HG02870 (cell line): Measurements from ENCODE around the gene MORN3.
"Not testable (repeated sequence)": the region's sequence is repeated elsewhere in the genome, so short reads cannot be mapped to it uniquely, and the experiment has no call there.

ENCODE experiments used
- ATAC-seq: cut with Tn5 transposase; IDR thresholded peaks from one replicate; pipeline ENCODE4 v1.9.1; 2021; ENCODE audit warnings: mild to moderate bottlenecking, moderate library complexity; ENCODE audit not compliant: unreplicated experiment

Gene MORN3

DNA sequence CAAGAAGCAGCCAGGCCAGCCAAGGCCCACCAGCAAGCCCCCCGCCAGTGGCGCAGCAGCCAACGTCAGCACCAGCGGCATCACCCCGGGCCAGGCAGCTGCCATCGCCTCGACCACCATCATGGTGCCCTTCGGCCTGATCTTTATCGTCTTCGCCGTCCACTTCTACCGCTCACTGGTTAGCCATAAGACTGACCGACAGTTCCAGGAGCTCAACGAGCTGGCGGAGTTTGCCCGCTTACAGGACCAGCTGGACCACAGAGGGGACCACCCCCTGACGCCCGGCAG lies 28.2 kb downstream of the MORN3 start:
- ATAC-seq, result no peak

DNA sequence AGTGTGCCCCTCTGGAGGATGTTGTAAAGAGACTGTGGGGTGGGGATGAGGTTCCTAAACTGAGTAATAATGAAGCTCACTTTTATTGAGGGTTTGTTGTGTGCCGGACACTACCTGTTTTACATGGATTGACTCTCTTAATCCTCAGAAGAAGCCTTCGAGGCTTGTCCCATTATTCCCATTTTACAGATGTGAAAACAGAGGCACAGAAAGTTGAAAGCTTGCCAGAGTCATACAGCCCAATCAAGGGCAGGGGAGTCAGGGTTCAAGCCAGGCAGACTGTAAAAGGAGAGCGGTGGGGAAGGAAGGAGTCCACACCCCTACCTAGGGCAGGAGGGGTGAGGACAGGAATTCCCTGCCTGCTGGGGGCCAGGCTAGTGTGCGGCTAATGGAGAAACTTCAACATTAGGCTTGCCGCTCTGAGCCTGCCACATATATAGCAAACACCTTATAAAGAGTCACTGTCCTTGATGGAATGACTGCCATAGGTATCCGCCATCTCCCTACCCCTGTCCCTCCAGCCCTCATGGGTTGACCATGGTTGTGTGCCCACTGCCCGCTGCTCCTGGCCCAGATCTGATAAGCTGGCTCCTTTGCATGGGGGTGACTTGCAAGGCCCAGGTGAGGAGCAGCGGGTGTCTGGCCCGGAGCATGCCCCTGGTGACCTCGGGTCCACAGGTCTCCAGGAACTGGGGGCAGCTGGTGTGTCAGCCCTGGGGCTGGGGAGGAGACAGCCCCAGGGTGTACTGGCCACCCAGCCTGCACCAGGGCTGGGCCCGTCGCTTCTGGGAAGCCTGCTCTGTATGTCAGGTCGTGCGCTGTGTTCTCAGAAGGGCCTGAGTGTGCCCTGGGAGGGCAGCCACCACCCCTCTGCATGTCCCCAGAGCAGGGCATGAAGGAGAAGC lies 30.9 kb downstream of the MORN3 start:
- no peak for ATAC-seq

DNA sequence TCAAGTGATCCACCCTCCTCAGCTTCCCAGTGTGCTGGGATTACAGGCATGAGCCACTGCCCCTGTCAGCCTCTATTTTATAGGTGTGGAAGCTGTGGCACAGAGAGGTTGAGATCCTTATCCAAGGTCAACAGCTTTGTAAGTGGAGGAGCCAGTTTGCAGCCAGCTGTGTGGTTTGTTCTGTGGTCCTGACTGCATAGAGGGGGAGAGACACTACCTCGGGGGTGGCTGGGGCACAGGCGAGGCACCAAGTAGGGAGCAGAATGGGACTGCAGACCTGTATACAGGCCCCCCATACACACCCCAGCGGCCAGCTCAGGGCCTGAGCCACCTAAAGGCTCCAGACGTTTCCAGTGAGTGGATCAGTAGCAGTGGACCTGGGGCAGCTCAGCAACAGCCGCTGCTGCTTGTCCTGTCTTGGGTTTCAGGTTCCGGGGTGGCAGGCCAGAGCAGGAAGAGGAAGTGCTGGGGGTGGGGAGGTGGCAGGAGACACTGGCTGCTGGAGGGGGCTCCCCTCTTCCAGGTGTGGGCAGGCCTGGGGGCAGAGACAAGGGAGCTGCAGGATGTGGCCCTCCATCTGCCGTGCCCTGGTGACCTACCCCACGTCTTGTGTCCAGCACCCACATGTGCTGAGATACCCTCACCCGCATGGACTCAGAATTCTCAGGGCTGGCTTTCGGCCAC lies 32.1 kb downstream of the MORN3 start:
- ATAC-seq, result no peak

DNA sequence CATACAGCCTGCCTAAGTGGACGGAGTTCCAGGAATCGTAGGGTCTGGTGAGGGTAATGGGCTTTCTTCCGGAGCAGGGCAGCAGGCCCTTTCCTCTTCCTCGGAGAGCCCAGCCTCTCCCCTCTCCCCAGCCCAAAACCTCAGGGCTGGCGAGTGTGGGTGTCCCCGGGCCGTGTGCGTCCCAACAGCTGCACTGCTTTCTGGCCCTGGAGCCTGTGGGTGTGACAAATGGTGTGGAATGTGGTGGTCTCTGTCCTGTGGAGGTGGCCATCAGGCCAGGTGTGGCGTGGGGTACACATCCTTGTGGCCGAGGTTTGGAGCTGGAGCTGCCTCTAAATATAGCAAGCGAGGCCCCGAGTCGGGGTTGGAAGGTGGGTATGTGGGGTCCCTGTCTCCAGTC lies 34.6 kb downstream of the MORN3 start:
- no peak for ATAC-seq

DNA sequence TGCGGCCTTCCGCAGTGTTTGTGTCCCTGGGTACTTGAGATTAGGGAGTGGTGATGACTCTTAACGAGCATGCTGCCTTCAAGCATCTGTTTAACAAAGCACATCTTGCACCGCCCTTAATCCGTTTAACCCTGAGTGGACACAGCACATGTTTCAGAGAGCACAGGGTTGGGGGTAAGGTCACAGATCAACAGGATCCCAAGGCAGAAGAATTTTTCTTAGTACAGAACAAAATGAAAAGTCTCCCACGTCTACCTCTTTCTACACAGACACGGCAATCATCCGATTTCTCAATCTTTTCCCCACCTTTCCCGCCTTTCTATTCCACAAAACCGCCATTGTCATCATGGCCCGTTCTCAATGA lies 35.6 kb downstream of the MORN3 start:
- not testable (repeated sequence) for ATAC-seq

DNA sequence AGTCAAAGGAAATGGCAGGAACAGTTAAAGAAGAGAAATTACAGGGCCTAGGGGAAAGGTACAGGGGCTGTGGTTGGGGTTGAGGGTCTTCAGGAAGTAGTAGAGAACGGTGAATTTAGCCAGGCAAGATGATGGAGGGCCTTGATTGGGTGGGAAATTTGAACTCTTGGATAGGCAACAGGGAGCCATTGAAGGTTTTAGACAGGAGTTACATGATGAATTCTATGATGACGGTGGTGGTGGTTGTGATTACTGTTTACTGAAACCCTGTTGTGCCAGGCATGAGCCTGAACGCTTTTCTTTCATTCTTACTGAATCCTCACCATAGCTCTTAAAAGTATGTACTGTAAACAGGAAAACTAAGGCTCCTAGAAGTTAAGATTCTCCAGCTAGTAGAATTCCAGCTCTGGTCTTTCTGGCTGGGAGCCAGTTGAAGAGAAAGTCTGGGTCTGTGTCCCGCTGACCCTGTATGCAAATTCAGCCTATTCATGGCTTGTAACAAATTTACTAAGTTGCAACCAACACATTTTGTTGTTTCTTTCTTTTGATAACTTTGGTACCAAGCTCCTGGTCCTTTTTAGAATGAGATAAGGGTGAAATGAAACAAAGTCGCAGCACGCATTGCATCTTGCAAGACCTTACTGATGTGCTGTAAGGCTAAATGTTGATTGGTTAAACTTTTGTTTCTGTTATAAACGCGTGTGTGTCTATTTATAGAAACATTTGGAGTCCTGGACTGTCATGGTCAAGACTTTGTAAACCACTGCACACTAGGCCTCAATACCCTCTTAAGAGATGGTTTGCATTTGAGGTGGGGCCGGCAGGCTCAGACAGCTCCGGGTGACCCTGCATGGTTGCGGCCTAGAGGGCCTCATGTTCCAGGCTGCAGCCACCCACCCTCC lies 37.1 kb downstream of the MORN3 start:
- no peak for ATAC-seq

DNA sequence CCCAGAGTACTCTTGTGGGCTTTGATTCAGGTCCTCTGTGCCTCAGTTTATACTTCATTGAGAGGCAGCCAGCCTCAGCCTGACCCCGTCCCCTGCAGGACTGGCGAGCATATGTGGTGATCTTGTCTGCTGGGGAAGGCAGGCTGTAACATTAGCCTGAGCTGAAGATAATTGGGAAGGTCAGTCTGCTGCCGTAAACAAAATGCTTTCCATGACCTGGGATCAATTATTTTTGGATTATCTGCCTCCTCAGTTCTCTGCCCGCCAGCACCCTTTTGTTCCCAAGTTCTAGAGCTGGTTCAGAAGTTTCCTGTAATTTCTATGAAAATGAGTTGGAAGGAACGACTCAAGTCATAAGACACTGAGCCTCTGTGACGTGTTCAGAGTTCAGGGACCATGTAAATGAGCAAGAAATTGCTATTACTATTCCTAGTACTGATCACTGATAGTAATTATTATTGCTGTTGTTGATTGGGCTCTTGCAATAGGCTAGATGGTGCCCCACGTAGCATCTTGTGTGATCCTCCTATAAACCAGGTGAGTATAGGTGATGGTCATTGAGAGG lies 38.6 kb downstream of the MORN3 start:
- ATAC-seq, result no peak

DNA sequence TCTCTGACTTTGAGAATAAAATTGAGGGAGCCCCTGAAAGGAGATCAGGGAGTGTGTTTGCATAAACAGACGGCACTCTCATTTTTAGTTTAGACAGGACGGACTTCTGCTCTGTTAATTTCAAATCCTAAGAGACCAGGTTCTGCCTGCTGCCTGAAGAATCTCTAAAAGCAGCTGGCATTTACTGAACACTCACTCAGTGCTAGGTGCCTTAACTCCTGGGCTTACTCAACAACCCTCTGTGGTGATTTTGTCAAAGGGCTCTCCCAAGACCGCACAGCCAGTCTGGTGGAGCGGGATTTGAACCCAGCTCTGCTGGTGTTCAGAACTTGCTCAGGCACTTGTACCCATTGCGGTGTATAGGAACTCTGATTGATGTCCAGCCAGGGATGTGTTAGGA lies 40.9 kb downstream of the MORN3 start:
- no peak for ATAC-seq

DNA sequence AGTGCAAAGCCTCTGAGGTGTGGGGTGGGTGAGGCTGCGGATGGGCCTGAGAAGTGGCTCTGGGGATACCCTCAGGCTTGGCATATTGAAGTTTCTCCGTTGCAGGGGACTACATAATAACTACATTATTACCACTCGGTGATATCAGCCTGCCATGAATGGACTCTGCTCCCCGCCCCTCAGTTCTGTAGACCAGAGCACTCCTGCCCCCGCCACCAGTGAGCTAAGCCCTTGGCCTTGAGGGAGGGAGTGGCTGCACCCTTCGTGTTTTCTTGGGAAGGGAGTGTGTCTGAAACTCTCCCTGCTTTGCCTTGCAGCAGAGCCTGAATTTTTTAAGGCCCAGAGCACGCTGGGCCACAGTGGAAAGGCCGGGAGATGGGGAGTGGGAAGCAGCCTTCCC lies 41.4 kb downstream of the MORN3 start:
- no peak for ATAC-seq

DNA sequence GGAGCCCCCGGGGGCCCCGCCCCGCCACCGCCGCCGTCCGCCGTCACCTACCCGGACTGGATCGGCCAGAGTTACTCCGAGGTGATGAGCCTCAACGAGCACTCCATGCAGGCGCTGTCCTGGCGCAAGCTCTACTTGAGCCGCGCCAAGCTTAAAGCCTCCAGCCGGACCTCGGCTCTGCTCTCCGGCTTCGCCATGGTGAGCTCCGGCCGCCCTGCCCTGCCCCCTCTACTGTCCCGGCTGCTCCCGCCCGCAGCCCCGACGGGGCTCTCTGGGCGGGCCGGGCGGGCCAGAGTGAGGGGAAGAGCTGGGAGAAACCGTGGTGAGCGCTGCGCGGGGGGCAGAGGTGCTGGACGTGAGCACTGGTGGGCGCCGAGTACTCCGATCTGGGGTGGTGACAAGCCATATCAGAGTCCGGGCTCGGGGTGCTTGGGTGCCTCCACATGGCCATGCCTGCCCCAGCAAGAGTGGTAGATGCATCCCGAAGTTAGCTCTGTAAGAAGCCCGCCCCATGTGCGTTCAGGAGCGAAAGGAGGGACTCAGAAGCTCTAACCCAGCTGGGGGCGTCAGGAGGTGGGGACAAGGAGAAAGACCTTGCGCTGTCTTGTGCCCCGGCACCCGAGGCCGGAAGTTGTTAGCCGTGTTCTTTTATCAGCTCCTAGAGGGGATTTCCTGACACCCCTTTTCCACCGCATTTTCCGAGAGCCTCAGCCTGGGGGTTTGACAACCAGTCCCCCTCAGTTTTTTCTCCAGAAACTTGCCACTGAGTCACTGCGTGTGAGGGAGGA lies 42.4 kb downstream of the MORN3 start:
- ATAC-seq, result peak; percentile 27

DNA sequence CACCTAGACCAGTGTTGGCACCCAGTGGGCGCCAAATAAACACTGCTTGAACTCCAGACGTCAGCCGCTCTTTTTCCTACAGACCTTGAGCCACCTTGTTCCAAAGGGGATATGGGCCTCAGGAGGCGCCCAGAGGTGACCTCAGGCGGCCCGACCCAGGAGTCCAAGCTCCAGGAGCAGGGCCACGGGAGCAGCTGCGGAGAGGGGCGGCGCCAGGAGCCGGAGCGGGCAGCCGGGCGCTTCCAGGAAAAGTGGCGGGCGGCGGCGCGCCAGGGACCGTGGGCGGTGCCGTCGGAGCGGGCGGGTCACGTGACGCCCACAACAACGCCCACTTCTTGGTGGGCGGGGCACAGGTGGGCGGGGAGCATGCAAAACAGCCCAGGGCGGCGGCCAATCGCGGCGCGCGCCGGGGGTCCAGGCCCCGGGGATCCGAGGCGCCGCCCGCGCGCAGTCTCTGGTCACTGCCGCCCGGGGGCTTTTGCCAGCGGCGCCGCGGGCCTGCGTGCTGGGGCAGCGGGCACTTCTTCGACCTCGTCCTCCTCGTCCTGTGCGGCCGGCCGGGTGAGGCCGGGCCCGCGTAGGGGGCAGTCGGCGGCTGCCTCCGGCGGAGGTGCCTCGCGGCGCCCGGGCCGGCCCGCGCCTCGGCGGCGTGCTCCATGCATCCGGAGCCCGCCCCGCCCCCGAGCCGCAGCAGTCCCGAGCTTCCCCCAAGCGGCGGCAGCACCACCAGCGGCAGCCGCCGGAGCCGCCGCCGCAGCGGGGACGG lies 43.2 kb downstream of the MORN3 start, which contains the start of gene ORAI1:
TSS of gene ORAI1 (plus strand) at position 444 of the 766 bp plus-strand sequence.
- ATAC-seq, result peak; percentile 60

DNA sequence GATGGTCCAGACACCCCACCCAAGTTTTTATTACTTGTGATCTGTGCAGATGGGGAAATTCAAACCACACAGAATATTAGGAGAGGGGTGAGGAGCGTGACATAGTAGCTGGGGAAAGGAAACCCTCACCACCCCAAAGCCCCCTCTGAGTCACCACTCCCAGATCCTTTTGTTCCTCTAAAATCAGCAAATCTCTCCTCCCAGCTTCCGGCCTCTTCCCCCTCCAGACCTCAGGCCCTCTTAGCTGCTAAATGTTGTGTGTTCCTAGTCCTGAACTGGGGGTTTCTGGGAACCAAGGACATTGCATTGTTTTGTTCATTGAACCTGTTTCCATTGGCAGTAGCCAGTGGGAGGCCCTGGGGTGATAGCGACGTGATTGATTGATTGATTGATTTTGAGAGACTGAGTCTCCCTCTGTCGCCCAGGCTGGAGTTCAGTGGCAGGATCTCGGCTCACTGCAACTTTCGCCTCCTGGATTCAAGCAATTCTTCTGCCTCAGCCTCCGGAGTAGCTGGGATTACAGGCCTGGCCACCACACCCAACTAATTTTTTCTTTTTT lies 49.0 kb downstream of the MORN3 start:
- no peak for ATAC-seq

DNA sequence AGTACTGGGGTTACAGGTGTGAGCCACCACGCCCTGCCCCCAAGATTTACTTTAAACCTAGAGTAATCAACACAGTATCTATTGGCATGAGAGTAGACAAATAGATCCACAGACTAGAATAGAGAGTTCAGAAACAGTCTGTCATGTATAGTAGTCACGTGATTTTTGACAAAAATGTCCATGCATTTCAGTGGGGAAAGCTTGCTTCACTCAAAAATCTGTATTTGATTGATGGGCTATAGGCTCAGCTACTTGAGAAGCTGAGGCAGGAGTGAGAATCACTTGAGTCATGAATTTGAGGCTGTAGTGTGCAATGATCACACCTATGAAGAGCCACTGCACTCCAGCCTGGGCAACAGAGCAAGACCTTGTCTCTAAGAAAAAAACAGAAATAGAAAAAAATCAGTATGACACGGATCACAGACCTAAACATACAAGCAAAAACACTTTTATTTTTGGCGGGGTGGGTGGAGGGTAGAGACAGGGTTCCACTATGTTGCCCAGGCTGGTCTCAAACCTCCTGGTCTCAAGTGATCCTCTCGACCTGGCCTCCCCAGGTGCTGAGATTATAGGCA lies 50.7 kb downstream of the MORN3 start:
- ATAC-seq, result no peak

DNA sequence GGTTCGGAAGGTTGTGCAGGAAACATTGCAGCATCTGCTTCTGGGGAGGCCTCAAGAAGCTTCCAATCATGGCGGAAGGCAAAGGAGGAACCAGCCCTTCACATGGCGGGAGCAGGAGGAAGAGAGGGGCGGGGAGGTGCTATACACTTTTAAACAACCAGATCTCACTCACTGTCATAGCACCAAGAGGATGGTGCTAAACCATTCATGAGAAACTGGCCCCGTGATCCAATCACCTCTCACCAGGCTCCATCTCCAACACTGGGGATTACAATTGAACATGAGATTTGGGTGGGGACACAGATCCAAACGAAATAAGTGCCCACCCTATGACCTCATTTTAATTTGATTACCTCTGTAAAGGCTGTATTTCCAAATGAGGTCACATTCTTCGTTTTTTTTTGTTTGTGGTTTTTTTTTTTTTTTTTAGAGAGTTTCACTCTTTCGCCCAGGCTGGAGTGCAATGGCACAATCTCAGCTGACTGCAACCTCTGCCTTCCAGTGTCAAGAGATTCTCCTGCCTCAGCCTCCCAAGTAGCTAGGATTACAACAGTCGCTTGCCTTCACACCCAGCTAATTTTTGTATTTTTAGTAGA lies 54.5 kb downstream of the MORN3 start:
- ATAC-seq, result no peak

DNA sequence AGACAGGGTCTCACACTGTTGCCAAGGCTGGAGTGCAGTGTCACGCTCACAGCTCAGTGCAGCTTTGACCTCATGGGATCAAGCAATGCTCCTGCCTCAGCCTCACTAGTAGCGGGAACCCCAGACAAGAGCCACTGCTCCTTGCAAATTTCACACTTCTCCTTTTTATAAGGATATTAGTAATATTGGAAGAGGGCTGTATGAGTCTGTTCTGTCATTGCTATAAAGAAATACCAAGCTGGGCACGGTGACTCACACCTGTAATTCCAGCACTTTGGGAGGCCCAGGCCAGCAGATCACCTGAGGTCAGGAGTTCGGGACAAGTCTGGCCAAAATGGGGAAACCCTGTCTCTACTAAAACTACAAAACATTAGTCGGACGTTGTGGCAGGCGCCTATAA lies 56.0 kb downstream of the MORN3 start:
- no peak for ATAC-seq

DNA sequence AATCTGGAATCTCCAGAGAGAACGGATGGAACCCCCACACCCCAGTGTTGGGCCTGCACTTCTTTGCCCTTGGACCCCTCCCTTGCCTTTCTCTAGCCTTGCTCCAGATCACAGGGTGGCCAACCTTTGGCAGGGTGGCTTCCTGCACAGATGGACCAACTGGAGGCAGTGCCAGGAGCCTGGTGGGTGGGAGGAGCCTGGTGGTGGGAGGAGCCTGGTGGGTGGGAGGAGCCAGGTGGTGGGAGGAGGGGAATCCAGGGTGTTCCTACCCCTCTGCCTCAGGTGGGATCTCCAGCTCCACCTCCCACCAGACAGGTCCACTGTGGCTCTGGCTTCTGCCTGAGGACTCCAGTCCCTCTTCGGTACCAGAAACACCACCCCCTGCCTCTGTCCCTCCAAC lies 58.1 kb downstream of the MORN3 start:
- ATAC-seq, result no peak

DNA sequence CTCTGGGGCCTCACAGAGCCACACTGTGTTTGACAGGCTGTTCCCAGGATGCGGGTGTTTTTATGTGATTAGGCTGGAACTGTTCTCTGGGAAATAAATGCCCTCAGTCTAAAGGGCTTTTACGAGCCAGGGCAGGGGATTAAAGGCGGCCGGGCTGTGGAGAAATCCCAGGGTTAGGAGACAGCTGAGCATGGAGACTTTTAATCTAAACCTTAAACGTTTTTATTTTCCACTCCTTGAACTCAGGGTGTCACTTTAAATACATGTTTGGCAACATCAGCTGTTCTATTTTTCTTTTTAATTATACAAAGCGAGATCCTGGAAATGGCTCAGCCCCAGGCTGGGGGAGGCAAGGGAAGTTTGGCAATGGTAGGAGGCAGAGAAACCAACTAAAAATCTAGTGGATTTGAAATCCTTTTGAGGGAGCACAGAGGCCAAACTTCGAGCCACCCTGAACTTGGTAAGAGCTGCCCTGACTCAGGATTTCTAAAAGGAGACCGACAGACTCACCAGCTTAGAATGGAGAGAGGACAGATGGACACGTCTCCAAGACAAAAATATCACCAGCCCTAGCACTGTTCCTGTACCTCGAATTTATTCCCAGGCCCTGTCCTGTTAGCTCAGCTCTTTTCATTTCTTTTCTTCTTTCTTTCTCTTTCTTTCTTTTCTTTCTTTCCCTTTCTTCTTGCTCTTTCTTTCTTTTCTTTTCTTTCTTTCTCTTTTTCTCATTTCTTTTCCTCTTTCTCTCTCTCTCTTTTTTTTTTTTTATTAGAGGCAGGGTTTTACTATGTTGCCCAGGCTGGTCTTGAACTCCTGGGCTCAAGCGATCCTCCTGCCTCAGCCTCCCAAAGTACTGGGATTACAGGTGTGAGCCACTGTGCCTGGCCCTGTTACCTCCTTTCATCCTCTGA lies 59.0 kb downstream of the MORN3 start:
- ATAC-seq, result no peak

DNA sequence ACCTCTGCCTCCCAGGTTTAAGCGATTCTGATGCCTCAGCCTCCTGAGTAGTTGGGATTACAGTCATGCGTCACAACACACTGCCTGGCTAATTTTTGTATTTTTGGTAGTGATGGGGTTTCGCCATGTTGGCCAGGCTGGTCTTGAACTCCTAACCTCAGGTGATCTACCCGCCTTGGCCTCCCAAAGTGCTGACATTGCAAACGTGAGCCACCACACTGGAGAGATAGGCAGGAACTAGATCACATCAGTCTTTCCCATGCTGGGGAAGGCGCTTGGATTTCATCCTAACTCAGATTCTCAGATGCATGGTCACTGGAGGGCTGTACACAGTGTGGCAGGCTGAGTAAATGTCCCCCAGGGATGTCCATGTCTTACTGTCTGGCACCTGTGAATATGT lies 61.2 kb downstream of the MORN3 start:
- no peak for ATAC-seq
